ENCODE measurements around the gene LHFPL6.

Gene LHFPL6

GRCh38 chr13:39602614-39603366 is at the start of gene LHFPL6:
LHFPL6 (minus strand) TSS chr13:39603193.
- peak in 1 of 2 donors; percentile 9 for DNase-seq (ENCODE audit: low read depth in 2 of 2)

- no peak for DNase-seq (ENCODE audit: low read depth in 2 of 2)
Observed at GRCh38 chr13:39646122-39646521, 43.1 kb upstream of the LHFPL6 start.

DNA sequence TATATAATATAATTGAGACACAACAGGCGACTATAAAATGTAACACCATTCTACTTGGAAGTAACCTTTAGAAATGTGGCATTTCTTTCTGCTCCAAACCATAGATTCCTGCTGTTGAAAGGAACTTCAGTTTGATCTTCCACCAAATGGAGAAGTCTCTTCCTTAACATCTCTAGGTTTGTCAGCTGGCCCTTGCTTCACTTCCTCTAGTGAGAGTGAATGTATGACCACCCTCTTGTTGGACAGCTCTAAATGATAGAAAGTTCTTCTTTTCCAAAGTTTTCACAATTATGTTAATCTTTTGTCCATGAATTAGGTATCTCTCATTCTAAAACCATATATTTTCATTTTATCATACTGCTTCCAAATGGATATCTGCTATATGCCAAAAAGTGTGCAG is 38.7 kb upstream of the LHFPL6 start:
- no peak for DNase-seq (ENCODE audit: low read depth in 2 of 2)

- DNase-seq (ENCODE audit: low read depth in 2 of 2) = no peak
Observed at GRCh38 chr13:39637890-39638289, 34.9 kb upstream of the LHFPL6 start.

GRCh38 chr13:39635564-39635963 is 32.6 kb upstream of the LHFPL6 start:
- no peak for DNase-seq (ENCODE audit: low read depth in 2 of 2)

DNA sequence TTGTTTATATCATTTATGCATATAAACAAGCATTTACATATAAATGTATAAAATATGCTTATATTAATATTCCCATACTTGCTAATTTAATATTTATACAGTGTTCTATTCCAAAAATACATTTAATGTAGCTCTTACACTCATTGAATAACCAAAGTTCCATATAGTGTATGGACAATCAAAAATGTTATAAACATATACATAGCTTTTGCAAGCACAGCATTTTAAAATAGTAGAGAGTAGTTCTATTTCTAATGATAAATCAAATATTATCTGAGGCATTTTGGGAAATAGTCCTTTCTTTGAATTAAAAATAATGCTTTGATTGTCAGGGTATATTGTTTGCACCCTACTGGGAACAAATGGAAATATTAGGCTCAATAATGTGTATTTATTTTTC is 30.0 kb upstream of the LHFPL6 start:
- no peak for DNase-seq (ENCODE audit: low read depth in 2 of 2)

DNA sequence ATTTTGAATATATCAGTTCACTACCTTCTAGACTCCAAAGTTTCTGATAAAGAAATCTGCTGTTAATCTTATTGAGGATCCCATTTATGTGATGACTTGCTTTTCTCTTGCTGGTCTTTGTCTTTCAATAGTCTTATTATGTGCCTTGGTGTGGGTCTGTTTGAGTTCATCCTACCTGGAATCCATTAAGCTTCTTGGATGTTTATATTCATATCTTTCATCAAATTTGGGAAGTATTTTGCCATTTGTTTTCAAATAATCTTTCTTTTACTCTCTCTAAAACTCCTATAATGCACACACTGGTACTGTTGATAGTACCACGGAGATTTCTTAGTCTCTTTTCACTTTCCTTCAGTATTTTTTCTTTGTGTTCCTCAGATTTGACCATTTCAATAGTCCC is 28.3 kb upstream of the LHFPL6 start:
- no peak for DNase-seq (ENCODE audit: low read depth in 2 of 2)

- DNase-seq (ENCODE audit: low read depth in 2 of 2) = no peak
Observed at GRCh38 chr13:39623466-39623865, 20.5 kb upstream of the LHFPL6 start.

- no peak for DNase-seq (ENCODE audit: low read depth in 2 of 2)
Observed at GRCh38 chr13:39618561-39618960, 15.6 kb upstream of the LHFPL6 start.

DNA sequence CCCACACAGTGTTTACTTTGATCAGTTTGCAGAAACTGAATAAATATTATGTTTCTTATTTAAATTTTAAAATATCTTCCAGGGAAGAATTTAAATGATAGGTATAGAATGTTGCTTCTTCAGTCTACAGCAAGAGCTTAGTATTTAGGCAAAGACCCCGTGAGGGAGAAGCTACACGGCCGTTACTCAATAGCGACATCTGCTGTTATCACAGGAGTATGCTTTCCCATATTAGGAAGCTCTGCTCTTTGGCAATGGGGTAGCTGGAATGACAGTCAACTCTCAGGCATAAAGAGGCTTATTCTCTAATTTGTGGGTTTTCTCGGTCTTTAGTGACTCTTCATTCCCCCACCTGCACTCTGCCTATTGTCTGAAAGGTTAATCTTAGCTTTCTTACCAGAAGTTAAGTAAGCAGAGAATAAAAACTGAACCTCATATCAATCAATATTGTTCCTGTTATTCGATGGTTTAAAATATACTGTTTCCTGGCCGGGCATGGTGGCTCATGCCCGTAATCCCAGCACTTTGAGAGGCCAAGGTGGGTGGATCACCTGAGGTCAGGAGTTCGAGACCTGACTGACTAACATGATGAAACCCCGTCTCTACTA is 13.2 kb upstream of the LHFPL6 start:
- peak in 1 of 2 donors; percentile 13 for DNase-seq (ENCODE audit: low read depth in 2 of 2)

DNA sequence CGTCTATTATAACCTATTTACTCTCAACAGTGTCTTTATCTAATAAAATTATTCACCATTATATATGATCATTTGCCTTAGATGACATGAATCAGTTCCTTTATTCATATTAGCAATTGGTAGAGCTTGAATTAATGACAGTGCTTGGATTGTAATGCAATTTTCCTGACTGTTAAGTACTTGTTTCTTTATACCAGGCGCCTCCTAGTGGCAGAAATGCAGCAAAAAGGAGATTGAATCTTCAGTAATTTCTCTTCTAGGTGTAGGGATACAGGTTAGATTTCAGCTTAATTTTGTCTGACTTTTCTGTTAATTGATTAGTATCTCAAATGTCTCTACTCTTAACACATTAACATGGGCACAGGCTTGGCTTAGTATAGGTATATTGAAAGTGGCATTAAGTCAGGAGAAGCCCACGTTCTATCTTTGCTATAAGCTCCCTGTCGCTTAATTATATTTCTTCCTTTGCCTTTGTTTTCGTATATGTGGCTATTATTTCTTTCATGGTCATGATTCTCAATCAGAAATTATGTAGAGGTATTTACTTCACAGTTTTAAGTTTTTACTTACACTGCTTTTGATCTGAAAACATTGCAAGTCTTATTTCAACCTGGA is 9.1 kb upstream of the LHFPL6 start:
- DNase-seq (ENCODE audit: low read depth in 2 of 2) = peak in 1 of 2 donors; percentile 36

GRCh38 chr13:39607876-39608275 is 4.9 kb upstream of the LHFPL6 start:
- DNase-seq (ENCODE audit: low read depth in 2 of 2) = no peak

GRCh38 chr13:39605677-39606320 is 2.8 kb upstream of the LHFPL6 start:
- no peak for DNase-seq (ENCODE audit: low read depth in 2 of 2)

- DNase-seq (ENCODE audit: low read depth in 2 of 2) = no peak
Observed at GRCh38 chr13:39604756-39605155, 1.8 kb upstream of the LHFPL6 start.

DNA sequence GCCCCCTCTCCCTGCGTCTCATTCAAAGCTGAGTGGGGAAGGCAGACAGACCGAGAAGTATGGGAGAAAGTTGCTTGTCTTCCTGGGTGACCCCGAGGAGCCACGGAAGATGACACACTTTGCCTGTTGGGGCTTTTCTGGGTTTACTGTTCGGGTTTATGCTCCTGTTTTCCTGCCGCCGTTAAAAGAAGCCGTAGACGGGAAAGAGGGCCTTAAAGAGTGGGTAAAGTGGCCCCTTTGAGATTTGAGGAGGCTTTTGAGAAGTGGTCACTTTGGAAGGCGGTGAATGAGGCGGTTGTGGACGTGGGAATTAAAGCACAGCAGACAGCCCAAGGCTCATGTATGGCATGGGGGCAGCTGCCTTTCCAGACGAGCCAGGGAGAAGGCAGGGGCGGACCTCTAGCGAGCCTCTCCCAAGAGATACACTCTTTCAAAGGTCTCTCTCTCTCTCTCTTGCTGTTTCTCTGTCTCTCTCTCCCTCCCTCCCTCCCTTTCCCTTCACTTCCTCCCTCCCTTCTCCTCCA is 493 bp upstream of the LHFPL6 start:
- DNase-seq (ENCODE audit: low read depth in 2 of 2) = no peak

DNA sequence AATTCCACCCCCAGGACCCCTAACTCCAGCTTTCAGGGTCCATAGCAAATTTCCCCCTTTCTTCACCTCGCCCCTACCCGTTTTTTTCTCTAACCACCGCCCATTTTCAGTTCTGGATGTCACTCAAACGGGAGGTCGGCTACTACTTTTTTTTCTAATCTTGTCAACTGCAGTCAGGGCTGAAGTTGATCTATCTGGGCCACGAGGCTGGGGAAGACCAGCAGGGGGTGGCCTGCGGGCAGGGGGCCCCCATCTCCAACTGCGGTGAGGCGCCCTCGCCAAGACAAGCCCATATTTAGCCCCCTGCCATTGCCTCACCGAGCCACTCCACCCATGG is 748 bp downstream of the LHFPL6 start:
- no peak for DNase-seq (ENCODE audit: low read depth in 2 of 2)

- DNase-seq (ENCODE audit: low read depth in 2 of 2) = no peak
Observed at GRCh38 chr13:39601636-39602035, 1.4 kb downstream of the LHFPL6 start.

DNA sequence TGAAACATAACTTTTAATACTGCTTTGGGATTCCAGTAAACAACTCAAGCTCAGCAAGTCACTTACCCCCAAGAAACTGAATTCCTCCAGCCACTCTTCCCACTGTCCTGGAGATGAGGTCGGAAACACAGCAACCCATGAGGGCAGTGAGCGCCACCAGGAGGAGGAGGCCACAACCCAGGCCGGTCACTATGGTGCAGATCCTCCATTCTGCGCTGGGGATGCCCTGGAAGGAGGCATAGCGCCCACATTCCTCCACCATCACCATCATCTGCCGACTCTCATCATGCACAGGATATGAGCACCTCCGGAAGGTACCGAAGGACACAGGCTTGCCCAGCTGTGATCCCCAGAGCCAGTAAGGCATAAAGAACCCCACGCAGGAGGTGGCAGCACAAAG is 2.2 kb downstream of the LHFPL6 start:
- DNase-seq (ENCODE audit: low read depth in 2 of 2) = no peak

DNA sequence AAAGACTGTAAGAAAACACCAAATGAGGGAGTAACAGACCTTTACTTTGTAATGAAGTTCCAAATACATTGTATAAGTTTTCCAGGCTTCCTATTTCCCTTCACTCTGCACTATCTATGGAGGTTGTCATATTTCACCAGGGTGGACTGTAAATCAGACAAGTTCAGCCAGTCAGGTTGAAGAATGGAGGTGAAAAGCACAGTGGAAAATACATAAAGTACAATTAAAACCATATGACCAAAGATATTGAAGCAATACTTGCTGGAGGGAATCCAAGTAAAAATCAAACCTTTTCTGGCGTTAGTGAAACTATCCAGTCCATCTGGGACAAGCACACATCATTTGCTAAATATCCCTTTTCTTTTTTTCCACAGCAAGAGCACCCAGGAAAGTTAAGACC is 3.2 kb downstream of the LHFPL6 start:
- DNase-seq (ENCODE audit: low read depth in 2 of 2) = no peak

- DNase-seq (ENCODE audit: low read depth in 2 of 2) = no peak
Observed at GRCh38 chr13:39599012-39599411, 4.0 kb downstream of the LHFPL6 start.

- no peak for DNase-seq (ENCODE audit: low read depth in 2 of 2)
Observed at GRCh38 chr13:39597838-39598237, 5.2 kb downstream of the LHFPL6 start.

DNA sequence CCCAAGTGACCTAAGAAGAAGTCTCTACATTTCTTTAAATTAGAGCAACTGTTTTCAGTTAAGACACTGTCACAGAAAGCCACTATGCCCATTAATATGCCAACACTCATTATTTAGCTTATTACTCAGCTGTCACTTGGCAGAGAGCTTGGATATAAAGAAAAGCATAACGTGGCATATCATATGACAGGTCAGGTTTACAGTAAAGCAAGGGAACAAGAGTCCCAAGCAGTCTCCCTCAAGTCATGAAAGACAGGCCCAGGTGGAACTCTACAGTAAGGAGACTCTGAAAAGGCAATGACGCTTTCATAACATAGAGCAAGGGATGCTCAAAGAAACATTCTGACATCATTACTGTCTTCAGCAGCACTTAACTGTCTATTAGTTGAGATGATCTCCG is 6.3 kb downstream of the LHFPL6 start:
- no peak for DNase-seq (ENCODE audit: low read depth in 2 of 2)

DNA sequence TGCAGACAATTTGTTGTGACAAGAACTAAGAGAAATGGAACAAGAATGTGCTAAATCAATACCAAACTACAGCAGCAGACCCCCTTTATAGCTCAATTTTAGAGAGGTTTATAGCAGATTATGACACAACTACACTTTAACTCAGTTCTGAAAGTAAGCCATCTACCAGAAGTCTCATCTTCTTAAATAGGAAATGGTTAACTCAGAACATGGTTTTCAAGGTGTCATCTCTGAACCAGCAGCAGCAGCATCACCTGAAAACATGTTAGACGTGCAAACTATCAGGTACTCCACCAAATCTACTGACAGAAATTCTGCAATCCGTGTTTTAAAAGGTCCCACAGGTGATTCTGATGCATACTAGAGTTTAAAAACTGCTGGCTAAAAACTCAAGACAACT is 6.8 kb downstream of the LHFPL6 start:
- DNase-seq (ENCODE audit: low read depth in 2 of 2) = no peak
